CD4-positive, alpha-beta T cell (primary cell): Measurements from ENCODE around the gene TTC28. TPM values are rescaled to one million over a fixed set of nuclear protein-coding genes. Genes with fewer than 3 reads are reported as not detected.

ENCODE experiments used
- ATAC-seq: fragments of 200-7000 bp; cut with Tn5 transposase; one replicate; pipeline ENCODE4 v1.10.0; 2022; ENCODE audit warnings: mild to moderate bottlenecking; ENCODE audit not compliant: poor library complexity
- CTCF ChIA-PET: fragments of 350-600 bp; sonication (Branson Sonifier 250); formaldehyde crosslinking; loops from one replicate; lab custom pipeline; 2021; ENCODE audit warnings: antibody characterized with exemption, inconsistent platforms; lab: Charles Lee
- POLR2A ChIA-PET: fragments of 350-600 bp; sonication (Branson Sonifier 250); formaldehyde crosslinking; loops from one replicate; lab custom pipeline; 2021; ENCODE audit warnings: antibody characterized with exemption, inconsistent platforms; lab: Charles Lee
- DNase-seq, 14 experiments: peaks; one replicate each; pipeline ENCODE4 v3.0.0-alpha.2; 2013 to 2020; ENCODE audit warnings: mixed read lengths in 2 of 14
- H3K27ac ChIP-seq, 2 donors: one replicate each; pipeline versions ENCODE4 v1.5.1 to v1.7.0; 2013; ENCODE audit warnings: low read length in 2 of 2, low read depth in 1 of 2, mild to moderate bottlenecking in 1 of 2
- H3K27me3 ChIP-seq, 2 experiments: 1 replicate in 1 of 2; 2 replicates in 1 of 2; pipeline versions ENCODE4 v1.6.1 to v1.7.0; 2013; ENCODE audit warnings: low read length in 2 of 2, control low read depth in 1 of 2, mild to moderate bottlenecking in 1 of 2, moderate library complexity in 1 of 2; ENCODE audit not compliant: insufficient read depth in 2 of 2, control insufficient read depth in 1 of 2
- H3K36me3 ChIP-seq: one replicate; pipeline ENCODE4 v1.6.1; 2013; ENCODE audit warnings: low read length, control low read depth; ENCODE audit not compliant: insufficient read depth
- H3K4me1 ChIP-seq: one replicate; pipeline ENCODE4 v1.6.1; 2013; ENCODE audit warnings: low read length, control low read depth; ENCODE audit not compliant: insufficient read depth
- H3K4me3 ChIP-seq: one replicate; pipeline ENCODE4 v1.5.1; 2013; ENCODE audit warnings: mild to moderate bottlenecking, low read length, moderate library complexity
- H3K9me3 ChIP-seq, 2 experiments: 1 replicate in 1 of 2; 2 replicates in 1 of 2; pipeline versions ENCODE4 v1.6.1 to v1.7.0; 2013; ENCODE audit warnings: low read length in 2 of 2, mild to moderate bottlenecking in 2 of 2, control low read depth in 1 of 2, moderate library complexity in 1 of 2; ENCODE audit not compliant: control insufficient read depth in 1 of 2, insufficient read depth in 1 of 2
- H3K27ac Mint-ChIP-seq: one replicate; pipeline ENCODE4 v1.8.0; 2020; ENCODE audit warnings: mixed read lengths
- H3K27me3 Mint-ChIP-seq: one replicate; pipeline ENCODE4 v1.8.0; 2021; ENCODE audit warnings: mixed read lengths
- H3K36me3 Mint-ChIP-seq: one replicate; pipeline ENCODE4 v1.8.0; 2021; ENCODE audit warnings: low read depth, mixed read lengths
- H3K4me1 Mint-ChIP-seq: one replicate; pipeline ENCODE4 v1.8.0; 2021; ENCODE audit warnings: low read depth, mixed read lengths
- H3K4me3 Mint-ChIP-seq: one replicate; pipeline ENCODE4 v1.8.0; 2020; ENCODE audit warnings: mild to moderate bottlenecking, mixed read lengths
- H3K9me3 Mint-ChIP-seq: one replicate; pipeline ENCODE4 v1.8.0; 2020; ENCODE audit warnings: mixed read lengths
- intact Hi-C, 2 experiments: fragments of 100-400 bp; cut with DNase I in 1 of 2; cut with micrococcal nuclease in 1 of 2; formaldehyde crosslinking; loops; one replicate each; pipeline versions ENCODE4 v1.15.1 to v1.9.0; 2023 to 2025; cut with DNase I, micrococcal nuclease
- total RNA-seq, 174 experiments: library from RNA in 2 of 174; stranded (reverse) in 2 of 174; gene quantifications; one replicate each; pipeline ENCODE4 v1.2.3 and lab custom pipeline; 2021 to 2026
- TF ChIP-seq, protein P1 (sequence below): fragments of 200-600 bp; IDR thresholded peaks from one replicate; pipeline ENCODE4 v1.8.0; 2022; ENCODE audit warnings: antibody characterized with exemption, mild to moderate bottlenecking

Gene TTC28
- total RNA-seq, 2 experiments from 2014 or later = 4.6 to 5.7 TPM

DNA sequence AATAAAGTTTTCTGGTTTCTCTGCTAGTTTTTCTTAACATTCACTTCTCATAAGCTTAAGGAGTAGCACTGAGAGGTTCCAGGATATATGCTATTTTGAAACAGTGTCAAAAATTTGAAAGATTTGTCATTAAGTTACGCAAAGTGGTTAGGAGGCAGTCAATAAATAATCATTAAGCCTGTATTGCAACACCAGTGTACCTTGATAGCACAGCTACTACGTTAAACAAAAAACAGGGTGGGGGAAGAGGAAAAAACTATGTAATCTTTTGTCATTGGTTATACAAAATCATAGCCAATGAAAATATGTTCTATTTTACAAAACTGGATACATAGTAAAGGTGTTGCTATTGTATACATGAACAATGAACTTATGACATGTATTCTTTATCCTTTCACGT, 730.2 kb downstream of the TTC28 start:
- ATAC-seq (no peak), DNase-seq (no peak)
- Histone ChIP-seq H3K4me3 (no peak overlapping the region), H3K9me3 (no peaks in the 10 kb centered on the region), H3K27me3 (no peaks in the 10 kb centered on the region), H3K27ac (no peak overlapping the region), H3K36me3 (no peaks in the 10 kb centered on the region), H3K4me1 (no peaks in the 10 kb centered on the region)
- intact Hi-C loops = no loop called here
- no peak overlapping the region for H3K4me3 Mint-ChIP-seq
- CTCF ChIA-PET = no interaction called here
- H3K4me1 Mint-ChIP-seq = no peaks in the 10 kb centered on the region
- TF ChIP-seq, protein P1, sequence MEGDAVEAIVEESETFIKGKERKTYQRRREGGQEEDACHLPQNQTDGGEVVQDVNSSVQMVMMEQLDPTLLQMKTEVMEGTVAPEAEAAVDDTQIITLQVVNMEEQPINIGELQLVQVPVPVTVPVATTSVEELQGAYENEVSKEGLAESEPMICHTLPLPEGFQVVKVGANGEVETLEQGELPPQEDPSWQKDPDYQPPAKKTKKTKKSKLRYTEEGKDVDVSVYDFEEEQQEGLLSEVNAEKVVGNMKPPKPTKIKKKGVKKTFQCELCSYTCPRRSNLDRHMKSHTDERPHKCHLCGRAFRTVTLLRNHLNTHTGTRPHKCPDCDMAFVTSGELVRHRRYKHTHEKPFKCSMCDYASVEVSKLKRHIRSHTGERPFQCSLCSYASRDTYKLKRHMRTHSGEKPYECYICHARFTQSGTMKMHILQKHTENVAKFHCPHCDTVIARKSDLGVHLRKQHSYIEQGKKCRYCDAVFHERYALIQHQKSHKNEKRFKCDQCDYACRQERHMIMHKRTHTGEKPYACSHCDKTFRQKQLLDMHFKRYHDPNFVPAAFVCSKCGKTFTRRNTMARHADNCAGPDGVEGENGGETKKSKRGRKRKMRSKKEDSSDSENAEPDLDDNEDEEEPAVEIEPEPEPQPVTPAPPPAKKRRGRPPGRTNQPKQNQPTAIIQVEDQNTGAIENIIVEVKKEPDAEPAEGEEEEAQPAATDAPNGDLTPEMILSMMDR = no peak
- H3K27ac Mint-ChIP-seq = no peak overlapping the region
- H3K36me3 Mint-ChIP-seq = peaks cover 11% of the 10 kb centered on the region
- POLR2A ChIA-PET = interaction anchor here (0.6 kb wide), 1 partner anchor 1311 kb away, joined by 3 read pairs; no protein-coding TSS in a partner anchor
- H3K9me3 Mint-ChIP-seq = no peaks in the 10 kb centered on the region
- H3K27me3 Mint-ChIP-seq = no peaks in the 10 kb centered on the region

DNA sequence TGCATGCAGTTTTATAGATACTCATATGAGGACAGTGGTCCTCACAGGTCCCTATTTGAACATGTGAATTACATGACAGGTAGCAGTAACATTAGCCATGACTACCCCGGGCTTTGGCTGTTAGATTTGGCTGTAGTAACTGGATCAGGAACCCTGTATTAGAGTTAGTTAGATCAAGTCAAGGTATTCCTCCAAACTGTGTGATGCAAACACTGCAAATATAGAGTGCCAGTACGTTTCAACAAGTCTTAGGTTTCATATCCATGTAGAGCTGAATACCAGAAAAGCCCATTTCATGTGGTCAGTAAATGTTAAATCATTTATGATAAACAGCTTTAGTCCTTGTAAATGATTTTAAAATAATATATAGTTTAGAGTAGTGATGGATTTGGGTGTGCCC, 731.1 kb downstream of the TTC28 start:
- Histone ChIP-seq H3K27ac (no peak overlapping the region), H3K9me3 (no peaks in the 10 kb centered on the region), H3K27me3 (no peaks in the 10 kb centered on the region), H3K36me3 (no peaks in the 10 kb centered on the region), H3K4me1 (no peaks in the 10 kb centered on the region), H3K4me3 (no peak overlapping the region)
- no peak overlapping the region for H3K4me3 Mint-ChIP-seq
- H3K9me3 Mint-ChIP-seq = no peaks in the 10 kb centered on the region
- no peaks in the 10 kb centered on the region for H3K4me1 Mint-ChIP-seq
- ChIA-PET CTCF (no interaction called here), POLR2A (no interaction called here)
- TF ChIP-seq, protein P1 = no peak
- H3K27me3 Mint-ChIP-seq = no peaks in the 10 kb centered on the region
- H3K27ac Mint-ChIP-seq = no peak overlapping the region
- peaks cover 13% of the 10 kb centered on the region for H3K36me3 Mint-ChIP-seq
- intact Hi-C loops = no loop called here
- DNase-seq (no peak), ATAC-seq (no peak)

DNA sequence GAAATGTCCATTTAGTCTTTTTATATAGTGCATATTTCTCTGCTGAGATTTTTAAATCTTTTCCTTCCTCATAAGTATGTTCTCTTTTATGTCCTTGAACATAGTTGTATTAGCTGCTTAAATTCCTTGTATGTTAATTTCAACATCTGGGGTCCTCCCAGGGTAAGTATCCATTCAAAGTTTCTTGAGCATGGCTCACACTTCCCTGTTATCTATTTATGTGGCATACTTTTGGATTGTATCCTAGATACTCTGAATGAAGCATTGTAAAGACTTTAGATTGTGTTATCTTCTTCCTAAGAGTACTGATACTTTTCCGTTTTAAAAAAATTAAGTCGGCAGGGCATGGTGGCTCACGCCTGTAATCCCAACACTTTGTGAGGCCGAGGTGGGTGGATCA, 732.2 kb downstream of the TTC28 start:
- peaks cover 12% of the 10 kb centered on the region for H3K36me3 Mint-ChIP-seq
- TF ChIP-seq, protein P1 = no peak
- DNase-seq (no peak), ATAC-seq (no peak)
- Histone ChIP-seq H3K36me3 (peaks cover 3% of the 10 kb centered on the region), H3K9me3 (no peaks in the 10 kb centered on the region), H3K27me3 (no peaks in the 10 kb centered on the region), H3K4me1 (no peaks in the 10 kb centered on the region), H3K27ac (no peak overlapping the region), H3K4me3 (no peak overlapping the region)
- no peaks in the 10 kb centered on the region for H3K9me3 Mint-ChIP-seq
- no peak overlapping the region for H3K27ac Mint-ChIP-seq
- intact Hi-C loops = no loop called here
- no peaks in the 10 kb centered on the region for H3K4me1 Mint-ChIP-seq
- ChIA-PET CTCF (interaction anchor here (1.0 kb wide), 1 partner anchor 10 kb away, joined by 3 read pairs; no protein-coding TSS in a partner anchor), POLR2A (no interaction called here)
- H3K4me3 Mint-ChIP-seq = no peak overlapping the region
- no peaks in the 10 kb centered on the region for H3K27me3 Mint-ChIP-seq
